ENCODE data around the gene DCAF12L2.

DNA sequence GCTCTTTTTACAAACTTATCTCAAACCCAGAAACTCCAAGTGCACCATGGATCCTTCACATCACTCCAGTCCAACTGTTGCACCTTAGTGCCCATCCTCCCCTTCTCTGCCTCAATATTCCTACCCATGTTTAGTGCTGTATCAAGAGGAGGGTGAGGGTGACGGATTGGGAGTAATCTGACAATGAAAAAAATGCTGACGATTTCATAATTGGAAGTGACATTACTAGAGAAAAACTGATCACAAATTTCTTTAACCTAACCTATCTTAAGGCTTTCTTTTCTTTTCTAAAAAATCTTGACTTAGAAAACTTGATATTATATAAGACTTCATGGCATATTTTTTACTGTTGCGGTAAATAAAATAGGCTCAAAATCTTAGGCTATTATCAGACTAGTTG is 1.5 kb upstream of the DCAF12L2 start:
- TF ChIP-seq, protein P1, sequence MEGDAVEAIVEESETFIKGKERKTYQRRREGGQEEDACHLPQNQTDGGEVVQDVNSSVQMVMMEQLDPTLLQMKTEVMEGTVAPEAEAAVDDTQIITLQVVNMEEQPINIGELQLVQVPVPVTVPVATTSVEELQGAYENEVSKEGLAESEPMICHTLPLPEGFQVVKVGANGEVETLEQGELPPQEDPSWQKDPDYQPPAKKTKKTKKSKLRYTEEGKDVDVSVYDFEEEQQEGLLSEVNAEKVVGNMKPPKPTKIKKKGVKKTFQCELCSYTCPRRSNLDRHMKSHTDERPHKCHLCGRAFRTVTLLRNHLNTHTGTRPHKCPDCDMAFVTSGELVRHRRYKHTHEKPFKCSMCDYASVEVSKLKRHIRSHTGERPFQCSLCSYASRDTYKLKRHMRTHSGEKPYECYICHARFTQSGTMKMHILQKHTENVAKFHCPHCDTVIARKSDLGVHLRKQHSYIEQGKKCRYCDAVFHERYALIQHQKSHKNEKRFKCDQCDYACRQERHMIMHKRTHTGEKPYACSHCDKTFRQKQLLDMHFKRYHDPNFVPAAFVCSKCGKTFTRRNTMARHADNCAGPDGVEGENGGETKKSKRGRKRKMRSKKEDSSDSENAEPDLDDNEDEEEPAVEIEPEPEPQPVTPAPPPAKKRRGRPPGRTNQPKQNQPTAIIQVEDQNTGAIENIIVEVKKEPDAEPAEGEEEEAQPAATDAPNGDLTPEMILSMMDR (IDR thresholded peaks at IDR 0.05; ENCODE audit: low read length) = no peak
- TF ChIP-seq EZH2 (IDR thresholded peaks at IDR 0.05; ENCODE audit: borderline replicate concordance, low read length) = no peak

All from OCI-LY1 (cell line).